ENCODE measurements around the gene PI4KA. TPM values are rescaled to one million over a fixed set of nuclear protein-coding genes. Genes with fewer than 3 reads are reported as not detected.
"Not testable (repeated sequence)": the region's sequence is repeated elsewhere in the genome, so short reads cannot be mapped to it uniquely, and the experiment has no call there.

The PI4KA gene
- total and polyA plus RNA-seq, 2 experiments from 2014 or later: 17.1 to 38.1 TPM

GRCh38 chr22:20897737-20898136, 39.1 kb upstream of the PI4KA start:
- not testable (repeated sequence) for H3K4me3 ChIP-seq; H3K27me3 ChIP-seq (ENCODE audit: insufficient read depth); H3K4me1 Mint-ChIP-seq; H3K36me3 Mint-ChIP-seq (ENCODE audit: low read depth); H3K4me3 Mint-ChIP-seq; ATAC-seq; H3K9me3 Mint-ChIP-seq; H3K4me1 ChIP-seq (ENCODE audit: insufficient read depth); H3K9me2 ChIP-seq (ENCODE audit: insufficient read depth); H3K4me2 ChIP-seq; DNase-seq (ENCODE audit: low spot score); H2AFZ ChIP-seq; H3K27ac ChIP-seq (ENCODE audit: low read depth); H3K27me3 Mint-ChIP-seq (ENCODE audit: insufficient read depth, low read depth, poor library complexity); H3F3A ChIP-seq (replicated peaks; ENCODE audit: low read depth); H3K36me3 ChIP-seq (ENCODE audit: insufficient read depth); H4K20me1 ChIP-seq (replicated peaks; ENCODE audit: insufficient read depth); H3K27ac Mint-ChIP-seq; H3K79me2 ChIP-seq (replicated peaks; ENCODE audit: insufficient read depth)

- Histone ChIP-seq H3K4me1 (ENCODE audit: insufficient read depth) (no peaks in the 10 kb centered on the region), H2AFZ (no peak overlapping the region), H3K27me3 (ENCODE audit: insufficient read depth) (no peaks in the 10 kb centered on the region), H3K9me2 (ENCODE audit: insufficient read depth) (no peaks in the 10 kb centered on the region), H4K20me1 (replicated peaks; ENCODE audit: insufficient read depth) (no peaks in the 10 kb centered on the region; the same call in 1 of the 2 replicates), H3K79me2 (replicated peaks; ENCODE audit: insufficient read depth) (no peaks in the 10 kb centered on the region), H3K27ac (ENCODE audit: low read depth) (no peak overlapping the region), H3K36me3 (ENCODE audit: insufficient read depth) (no peaks in the 10 kb centered on the region; the same call in 1 of the 2 replicates), H3F3A (replicated peaks; ENCODE audit: low read depth) (no peaks in the 10 kb centered on the region), H3K4me2 (no peak overlapping the region), H3K4me3 (no peak overlapping the region)
- DNase-seq (ENCODE audit: low spot score) (no peak), ATAC-seq (no peak)
- H3K4me3 Mint-ChIP-seq: no peak overlapping the region
- H3K36me3 Mint-ChIP-seq (ENCODE audit: low read depth): peaks cover 10% of the 10 kb centered on the region; the same call in 2 of the 3 replicates
- H3K27me3 Mint-ChIP-seq (ENCODE audit: insufficient read depth, low read depth, poor library complexity): peaks cover 10% of the 10 kb centered on the region
- H3K4me1 Mint-ChIP-seq: no peaks in the 10 kb centered on the region
- no peak overlapping the region for H3K27ac Mint-ChIP-seq
- no peaks in the 10 kb centered on the region for H3K9me3 Mint-ChIP-seq
- TF ChIP-seq NANOG (IDR thresholded peaks at IDR 0.05; ENCODE audit: borderline replicate concordance): no peak
- no peak for TF ChIP-seq JUNB (IDR thresholded peaks at IDR 0.05; ENCODE audit: unreplicated experiment)
- no peak for TF ChIP-seq EZH2 (IDR thresholded peaks at IDR 0.05; ENCODE audit: low read depth, unreplicated experiment)
- TF ChIP-seq REST (IDR thresholded peaks at IDR 0.05; ENCODE audit: unreplicated experiment): no peak
- no peak for TF ChIP-seq ZNF114 (CRISPR knock-in tag; IDR thresholded peaks at IDR 0.05)
- TF ChIP-seq CTCF (conservative IDR thresholded peaks at IDR 0.05; ENCODE audit: low read depth in 2 of 2): no peak
- no peak for TF ChIP-seq STAT1 (IDR thresholded peaks at IDR 0.05; ENCODE audit: unreplicated experiment)
- no peak for TF ChIP-seq ZNF331 (CRISPR knock-in tag; IDR thresholded peaks at IDR 0.05; ENCODE audit: low read depth)
- no peak for TF ChIP-seq EZH2phosphoT487 (IDR thresholded peaks at IDR 0.05; ENCODE audit: unreplicated experiment)
- no peak for TF ChIP-seq ZNF462 (CRISPR knock-in tag; IDR thresholded peaks at IDR 0.05)
These were observed 32.4 kb upstream of the PI4KA start for GRCh38 chr22:20890975-20891374.
